ENCODE data around the gene SORCS1.

DNA sequence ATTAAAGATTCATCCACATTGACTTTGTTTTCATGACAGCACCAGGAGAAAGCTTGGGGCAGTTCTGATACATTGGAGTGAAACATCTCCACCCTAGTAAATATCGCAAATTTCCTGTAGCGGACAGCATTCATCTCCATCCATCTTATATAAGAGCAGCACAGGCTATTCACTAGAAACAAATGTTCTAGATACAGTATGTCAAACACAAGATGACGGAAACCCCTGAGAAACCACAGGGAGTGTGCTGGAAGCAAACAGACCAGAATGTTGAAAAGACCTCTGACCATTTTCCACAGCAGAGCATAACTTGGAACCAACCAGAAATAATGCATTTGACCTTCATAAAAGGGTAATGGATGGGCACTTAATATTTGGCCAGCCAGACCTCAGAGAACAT lies 343.9 kb downstream of the SORCS1 start:
- no peak for TF ChIP-seq CTCF (IDR thresholded peaks at IDR 0.05; ENCODE audit: low read depth, low read length)
- no peak for TF ChIP-seq MYC (IDR thresholded peaks at IDR 0.05; ENCODE audit: low read depth, low read length)
- TF ChIP-seq POLR2A (IDR thresholded peaks at IDR 0.05; ENCODE audit: extremely low read depth, insufficient read length), result no peak
- TF ChIP-seq MAX (IDR thresholded peaks at IDR 0.05; ENCODE audit: low read depth, low read length), result no peak

Measured in NB4 (cell line).